ENCODE results near the gene MINDY4B. TPM values are rescaled to one million over a fixed set of nuclear protein-coding genes. Genes with fewer than 3 reads are reported as not detected.

Gene MINDY4B
- total and polyA plus RNA-seq, 2 of the 8 experiments (the other 6 are each of a cell fraction or from before 2014, with no cell fraction given): not detected

- DNase-seq (ENCODE audit: low read depth in 1 of 2, low spot score in 2 of 2) (no peak), FAIRE-seq (no peak)
- no peak overlapping the region for H4K91ac ChIP-seq (replicated peaks; ENCODE audit: insufficient read length, low read length)
- H4K8ac ChIP-seq (ENCODE audit: extremely low read depth, insufficient read depth, low read length): no peak overlapping the region
- no peaks in the 10 kb centered on the region for H3K23me2 ChIP-seq (ENCODE audit: low read depth, low read length)
- no peak overlapping the region for H2BK5ac ChIP-seq (ENCODE audit: low read depth, low read length)
- WGBS, 2 experiments (ENCODE audit: extremely low coverage in 1 of 2, insufficient coverage in 1 of 2, insufficient read length in 1 of 2, insufficient replicate concordance in 2 of 2, low coverage in 1 of 2, low lambda C conversion rate in 2 of 2, missing lambda C conversion rate in 1 of 2): 93% methylated on average over 4 of the region's 4 CpGs; no CpG with 5 or more reads in 1 of the 2 experiments
- TF ChIP-seq ASH2L (IDR thresholded peaks at IDR 0.05; ENCODE audit: low read length): no peak
- TF ChIP-seq KDM1A (IDR thresholded peaks at IDR 0.05; ENCODE audit: borderline replicate concordance, low read length): peak; percentile 80
- POLR2A ChIA-PET (ENCODE audit: partially characterized antibody): interaction anchor here (0.6 kb wide), 1 partner anchor 328 kb away, joined by 3 read pairs; no protein-coding TSS in a partner anchor
- no peak overlapping the region for H3K14ac ChIP-seq (ENCODE audit: insufficient read length)
- no peak overlapping the region for H2BK12ac ChIP-seq (ENCODE audit: low read depth, low read length)
- H3K9me3 ChIP-seq (ENCODE audit: insufficient read depth in 2 of 2, low read depth in 1 of 2, low read length in 1 of 2): no peaks in the 10 kb centered on the region
- no peaks in the 10 kb centered on the region for H3K79me2 ChIP-seq (ENCODE audit: control insufficient read depth in 1 of 2, insufficient read depth in 2 of 2, low read length in 2 of 2)
- H3K4me3 ChIP-seq (ENCODE audit: extremely low read depth in 1 of 4, insufficient read depth in 2 of 4, low read depth in 3 of 4, low read length in 4 of 4): no peak overlapping the region
- no peak overlapping the region for H2BK15ac ChIP-seq (ENCODE audit: low read length)
- no peak overlapping the region for H3K4me2 ChIP-seq (ENCODE audit: insufficient read depth in 1 of 2, low read depth in 2 of 2, low read length in 2 of 2)
- no peak overlapping the region for H3K18ac ChIP-seq (ENCODE audit: extremely low read depth, low read length)
- no peak overlapping the region for H4K5ac ChIP-seq (ENCODE audit: insufficient read length, low read depth, low read length)
- no peak overlapping the region for H3K23ac ChIP-seq (ENCODE audit: insufficient read length)
- no peak overlapping the region for H3K9ac ChIP-seq (replicated peaks in 1 of 4; ENCODE audit: extremely low read depth in 1 of 4, low read depth in 3 of 4, low read length in 3 of 4)
- H3K27ac ChIP-seq (ENCODE audit: low read depth, low read length): no peak overlapping the region
- no peak overlapping the region for H2AK5ac ChIP-seq (ENCODE audit: low read depth, low read length)
- no peak overlapping the region for H2BK120ac ChIP-seq (replicated peaks; ENCODE audit: low read depth, low read length)
- no peaks in the 10 kb centered on the region for H3K79me1 ChIP-seq (ENCODE audit: low read depth, low read length)
- no peaks in the 10 kb centered on the region for H4K20me1 ChIP-seq (replicated peaks in 1 of 2; ENCODE audit: control insufficient read depth in 1 of 2, insufficient read depth in 2 of 2, low read length in 2 of 2)
- H3K4ac ChIP-seq (replicated peaks; ENCODE audit: insufficient read length, low read depth, low read length): no peak overlapping the region
- peaks cover 0 to 6% (median 1%) of the 10 kb centered on the region in 4 experiments; a peak in 1 of 7 replicates for H3K4me1 ChIP-seq (replicated peaks in 1 of 4; ENCODE audit: control insufficient read depth in 3 of 4, insufficient read depth in 4 of 4, low read length in 3 of 4)
- no peaks in the 10 kb centered on the region for H3K36me3 ChIP-seq (ENCODE audit: control insufficient read depth in 2 of 4, insufficient read depth in 4 of 4, low read length in 3 of 4)
- H2BK20ac ChIP-seq (ENCODE audit: low read length): no peak overlapping the region
- CTCF ChIA-PET (ENCODE audit: partially characterized antibody): interaction anchor here (1.3 to 1.4 kb wide), 2 partner anchors 125 to 232 kb away, joined by 3 to 5 read pairs; no protein-coding TSS in a partner anchor
- H3K27me3 ChIP-seq (replicated peaks in 1 of 4; ENCODE audit: control insufficient read depth in 3 of 4, extremely low read depth in 1 of 4, insufficient read depth in 3 of 4, low read length in 3 of 4): no peaks in the 10 kb centered on the region
- H3K56ac ChIP-seq (replicated peaks; ENCODE audit: insufficient read length, low read depth, low read length): no peak overlapping the region
- H2AFZ ChIP-seq (ENCODE audit: low read length): no peak overlapping the region
Measured at GRCh38 chr3:150913133-150913922, 8.1 kb upstream of the MINDY4B start.

All from H1 (cell line).